H9 (cell line): Measurements from ENCODE around the gene DLX1. TPM values are rescaled to one million over a fixed set of nuclear protein-coding genes. Genes with fewer than 3 reads are reported as not detected.

Experiments used
- DNase-seq: peaks from one replicate; pipeline ENCODE4 v3.0.0-alpha.2; 2017
- H2AFZ ChIP-seq: one replicate; pipeline ENCODE4 v1.6.1; 2013; ENCODE audit warnings: mild to moderate bottlenecking, low read length, control low read depth, moderate library complexity
- H2AK5ac ChIP-seq: 2 replicates; pipeline ENCODE4 v1.6.1; 2013; ENCODE audit warnings: low read length, control low read depth, mixed read lengths; ENCODE audit not compliant: insufficient read length
- H2BK120ac ChIP-seq: one replicate; pipeline ENCODE4 v1.6.1; 2013; ENCODE audit warnings: low read depth, mild to moderate bottlenecking, low read length, control low read depth, inconsistent platforms; ENCODE audit not compliant: poor library complexity, severe bottlenecking
- H2BK12ac ChIP-seq: 2 replicates; pipeline ENCODE4 v1.6.1; 2013; ENCODE audit warnings: low read length, control low read depth, mixed read lengths, low read depth; ENCODE audit not compliant: insufficient read length
- H2BK15ac ChIP-seq: 2 replicates; pipeline ENCODE4 v1.6.1; 2013; ENCODE audit warnings: low read depth, low read length, control low read depth
- H2BK20ac ChIP-seq: one replicate; pipeline ENCODE4 v1.6.1; 2013; ENCODE audit warnings: low read depth, mild to moderate bottlenecking, low read length, control low read depth, inconsistent platforms; ENCODE audit not compliant: poor library complexity, severe bottlenecking
- H2BK5ac ChIP-seq: 2 replicates; pipeline ENCODE4 v1.6.1; 2013; ENCODE audit warnings: low read length, control low read depth, mixed read lengths; ENCODE audit not compliant: insufficient read length
- H3K14ac ChIP-seq: 2 replicates; pipeline ENCODE4 v1.6.1; 2013; ENCODE audit warnings: low read length, control low read depth; ENCODE audit not compliant: insufficient read depth
- H3K18ac ChIP-seq: 2 replicates; pipeline ENCODE4 v1.6.1; 2013; ENCODE audit warnings: low read depth, mild to moderate bottlenecking, mixed read lengths, low read length, control low read depth; ENCODE audit not compliant: insufficient read length
- H3K23ac ChIP-seq: 2 replicates; pipeline ENCODE4 v1.6.1; 2013; ENCODE audit warnings: low read length, control low read depth, mixed read lengths, low read depth; ENCODE audit not compliant: insufficient read length
- H3K23me2 ChIP-seq: 2 replicates; pipeline ENCODE4 v1.6.1; 2013; ENCODE audit warnings: low read depth, mild to moderate bottlenecking, mixed read lengths, low read length, control low read depth; ENCODE audit not compliant: insufficient read length, poor library complexity, severe bottlenecking
- H3K27ac ChIP-seq: 2 replicates; pipeline ENCODE4 v1.5.1; 2013; ENCODE audit warnings: low read length, control low read depth, mixed read lengths, low read depth; ENCODE audit not compliant: insufficient read length
- H3K27me3 ChIP-seq: 2 replicates; pipeline ENCODE4 v1.6.1; 2013; ENCODE audit warnings: low read length, control low read depth, inconsistent platforms; ENCODE audit not compliant: insufficient read depth
- H3K4ac ChIP-seq: 2 replicates; pipeline ENCODE4 v1.6.1; 2013; ENCODE audit warnings: low read depth, mild to moderate bottlenecking, control low read depth, inconsistent platforms, low read length, moderate library complexity
- H3K4me1 ChIP-seq: 2 replicates; pipeline ENCODE4 v1.6.1; 2013; ENCODE audit warnings: low read length, control low read depth, inconsistent platforms; ENCODE audit not compliant: insufficient read depth
- H3K4me2 ChIP-seq: 2 replicates; pipeline ENCODE4 v1.6.1; 2013; ENCODE audit warnings: low read length, control low read depth, mixed read lengths; ENCODE audit not compliant: insufficient read length, insufficient read depth
- H3K56ac ChIP-seq: 2 replicates; pipeline ENCODE4 v1.6.1; 2013; ENCODE audit warnings: low read depth, mild to moderate bottlenecking, mixed read lengths, low read length, control low read depth; ENCODE audit not compliant: insufficient read length
- H3K79me1 ChIP-seq: 2 replicates; pipeline ENCODE4 v1.6.1; 2013; ENCODE audit warnings: low read depth, mild to moderate bottlenecking, moderate library complexity, low read length, control low read depth, inconsistent platforms; ENCODE audit not compliant: insufficient read depth, poor library complexity, severe bottlenecking
- H3K79me2 ChIP-seq: 2 replicates; pipeline ENCODE4 v1.6.1; 2013; ENCODE audit warnings: low read length, control low read depth, inconsistent platforms; ENCODE audit not compliant: insufficient read depth
- H3K9ac ChIP-seq: 2 replicates; pipeline ENCODE4 v1.6.1; 2013; ENCODE audit warnings: low read length, control low read depth, mixed read lengths; ENCODE audit not compliant: insufficient read length; ENCODE audit errors: extremely low read depth
- H3K9me3 ChIP-seq: one replicate; pipeline ENCODE4 v1.6.1; 2013; ENCODE audit warnings: low read depth, low read length, inconsistent platforms; ENCODE audit not compliant: control insufficient read depth
- H3T11ph ChIP-seq: one replicate; pipeline ENCODE4 v1.6.1; 2013; ENCODE audit warnings: mild to moderate bottlenecking, low read length, control low read depth, inconsistent platforms
- H4K20me1 ChIP-seq: one replicate; pipeline ENCODE4 v1.6.1; 2013; ENCODE audit not compliant: control insufficient read depth, insufficient read length, insufficient read depth
- H4K5ac ChIP-seq: 2 replicates; pipeline ENCODE4 v1.6.1; 2013; ENCODE audit warnings: low read depth, mild to moderate bottlenecking, mixed read lengths, low read length, control low read depth; ENCODE audit not compliant: insufficient read length
- H4K8ac ChIP-seq: replicated peaks from 2 replicates; pipeline ENCODE4 v1.6.1; 2013; ENCODE audit warnings: low read length, control low read depth, mixed read lengths, low read depth; ENCODE audit not compliant: insufficient read length
- H4K91ac ChIP-seq: 2 replicates; pipeline ENCODE4 v1.6.1; 2013; ENCODE audit warnings: low read depth, mild to moderate bottlenecking, moderate library complexity, mixed read lengths, low read length, control low read depth; ENCODE audit not compliant: insufficient read length
- H3K27ac Mint-ChIP-seq, 3 experiments: 2 replicates in 2 of 3; 3 replicates in 1 of 3; pipeline ENCODE4 v1.8.0; 2020 to 2021; ENCODE audit warnings: mixed read lengths in 3 of 3, mild to moderate bottlenecking in 1 of 3, moderate library complexity in 1 of 3
- H3K27me3 Mint-ChIP-seq: 2 replicates; pipeline ENCODE4 v1.8.0; 2021; ENCODE audit warnings: low read depth, mild to moderate bottlenecking, moderate library complexity, mixed read lengths
- H3K36me3 Mint-ChIP-seq, 3 experiments: 2 replicates in 2 of 3; 3 replicates in 1 of 3; pipeline ENCODE4 v1.8.0; 2020 to 2021; ENCODE audit warnings: low read depth in 3 of 3, mixed read lengths in 3 of 3; ENCODE audit not compliant: insufficient read depth in 1 of 3
- H3K4me1 Mint-ChIP-seq, 2 experiments: 2 replicates each; pipeline ENCODE4 v1.8.0; 2020; ENCODE audit warnings: mixed read lengths in 2 of 2
- H3K4me3 Mint-ChIP-seq, 2 experiments: 2 replicates in 1 of 2; 3 replicates in 1 of 2; pipeline ENCODE4 v1.8.0; 2020 to 2021; ENCODE audit warnings: mild to moderate bottlenecking in 2 of 2, mixed read lengths in 2 of 2, moderate library complexity in 1 of 2
- H3K9me3 Mint-ChIP-seq, 2 experiments: 2 replicates in 1 of 2; 3 replicates in 1 of 2; pipeline ENCODE4 v1.8.0; 2020; ENCODE audit warnings: mild to moderate bottlenecking in 2 of 2, mixed read lengths in 2 of 2, moderate library complexity in 1 of 2
- WGBS: extraction: QIAGEN DNeasy Blood & Tissue Kit; methylation state at CpG from one replicate; pipeline ENCODE4 v1.1.7; 2013; ENCODE audit warnings: missing lambda C conversion rate, low lambda C conversion rate, mixed read lengths; ENCODE audit not compliant: insufficient read length; ENCODE audit errors: extremely low coverage; 5-methylcytosine and 5-hydroxymethylcytosine counted together
- total RNA-seq: library from RNA; stranded (reverse); gene quantifications from 2 replicates; pipeline ENCODE4 v1.2.1, GENCODE V29; 2021
- TF ChIP-seq, protein P1 (sequence below): fragments of 200-600 bp; sonication (generic); conservative IDR thresholded peaks from 3 replicates; pipeline ENCODE4 v1.8.0; 2021; ENCODE audit warnings: antibody characterized with exemption, mild to moderate bottlenecking

DLX1 gene
- total RNA-seq, 1 experiment from 2014 or later, result not detected

DNA sequence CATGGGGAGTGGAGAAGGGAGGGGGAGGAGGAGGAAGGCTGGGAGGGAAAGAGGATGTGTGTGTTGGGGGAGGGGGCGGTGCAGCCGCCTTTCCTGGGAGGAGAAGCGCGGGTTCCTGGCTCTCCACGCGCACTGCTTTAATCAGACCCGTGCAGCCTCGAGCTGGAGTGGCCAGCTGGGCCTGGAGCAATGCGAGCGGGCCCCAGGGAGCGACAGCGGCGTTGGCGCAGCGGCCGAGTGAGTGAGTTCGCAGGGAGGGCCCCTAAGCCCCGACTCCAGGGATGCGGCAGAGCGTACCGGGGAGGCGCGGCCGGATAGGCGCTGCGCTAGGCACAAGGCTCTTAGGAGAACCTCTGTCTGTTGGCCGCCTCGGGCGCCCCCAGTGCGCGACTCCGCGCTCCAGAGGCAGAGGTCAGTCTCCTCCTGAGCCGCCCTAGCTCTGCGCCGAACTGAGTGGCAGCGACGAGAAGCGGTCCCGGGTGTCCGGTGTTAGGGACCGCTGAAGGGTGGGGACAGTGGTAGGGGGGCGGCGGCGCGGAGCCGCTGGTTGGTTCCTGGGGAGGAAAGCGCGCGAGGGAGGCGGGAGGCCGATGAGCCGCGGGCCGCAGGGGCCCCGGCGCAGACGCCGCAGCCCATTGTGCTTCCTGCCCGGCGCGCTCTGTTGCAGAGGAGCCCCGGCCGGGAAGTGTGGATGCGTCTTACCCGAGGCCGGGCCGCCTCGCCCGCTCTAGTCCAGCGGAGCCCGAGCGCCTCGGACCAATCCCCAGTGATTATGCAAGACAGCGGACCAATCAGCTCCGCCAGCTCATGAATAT is 455 bp upstream of the DLX1 start:
- Mint-ChIP-seq H3K4me1 (peaks cover 47 to 70% of the 10 kb centered on the region in 2 experiments), H3K27me3 (peaks cover 100% of the 10 kb centered on the region)

More for the DNA sequence above, 455 bp upstream of the DLX1 start:
- H2AFZ ChIP-seq, result no peak overlapping the region
- no peak overlapping the region for H3T11ph ChIP-seq
- no peak overlapping the region for H4K8ac ChIP-seq
- H3K14ac ChIP-seq, result no peak overlapping the region
- H4K91ac ChIP-seq, result no peak overlapping the region
- no peak overlapping the region for H3K23ac ChIP-seq
- H3K27me3 ChIP-seq, result peaks cover 91% of the 10 kb centered on the region
- WGBS, result no CpG with 5 or more reads among the region's 76 CpGs
- H2BK120ac ChIP-seq, result no peak overlapping the region
- H3K27ac ChIP-seq, result no peak overlapping the region
- TF ChIP-seq, protein P1, sequence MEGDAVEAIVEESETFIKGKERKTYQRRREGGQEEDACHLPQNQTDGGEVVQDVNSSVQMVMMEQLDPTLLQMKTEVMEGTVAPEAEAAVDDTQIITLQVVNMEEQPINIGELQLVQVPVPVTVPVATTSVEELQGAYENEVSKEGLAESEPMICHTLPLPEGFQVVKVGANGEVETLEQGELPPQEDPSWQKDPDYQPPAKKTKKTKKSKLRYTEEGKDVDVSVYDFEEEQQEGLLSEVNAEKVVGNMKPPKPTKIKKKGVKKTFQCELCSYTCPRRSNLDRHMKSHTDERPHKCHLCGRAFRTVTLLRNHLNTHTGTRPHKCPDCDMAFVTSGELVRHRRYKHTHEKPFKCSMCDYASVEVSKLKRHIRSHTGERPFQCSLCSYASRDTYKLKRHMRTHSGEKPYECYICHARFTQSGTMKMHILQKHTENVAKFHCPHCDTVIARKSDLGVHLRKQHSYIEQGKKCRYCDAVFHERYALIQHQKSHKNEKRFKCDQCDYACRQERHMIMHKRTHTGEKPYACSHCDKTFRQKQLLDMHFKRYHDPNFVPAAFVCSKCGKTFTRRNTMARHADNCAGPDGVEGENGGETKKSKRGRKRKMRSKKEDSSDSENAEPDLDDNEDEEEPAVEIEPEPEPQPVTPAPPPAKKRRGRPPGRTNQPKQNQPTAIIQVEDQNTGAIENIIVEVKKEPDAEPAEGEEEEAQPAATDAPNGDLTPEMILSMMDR, result no peak
- H3K18ac ChIP-seq, result no peak overlapping the region
- H2BK20ac ChIP-seq, result no peak overlapping the region
- no peak overlapping the region for H3K4ac ChIP-seq
- H4K5ac ChIP-seq, result no peak overlapping the region
- Mint-ChIP-seq H3K4me3 (peak overlapping the region; percentile 62 to 95), H3K27ac (no peak overlapping the region), H3K36me3 (no peaks in the 10 kb centered on the region; a peak in 2 of 7 replicates), H3K9me3 (peaks cover 2 to 9% of the 10 kb centered on the region in 2 experiments; a peak in 3 of 5 replicates)
- H2BK12ac ChIP-seq, result no peak overlapping the region
- H3K56ac ChIP-seq, result no peak overlapping the region
- H2BK15ac ChIP-seq, result no peak overlapping the region
- H3K4me2 ChIP-seq, result peak overlapping the region; percentile 57
- H4K20me1 ChIP-seq, result no peaks in the 10 kb centered on the region
- no peaks in the 10 kb centered on the region for H3K79me1 ChIP-seq
- no peak overlapping the region for H2BK5ac ChIP-seq
- peaks cover 16% of the 10 kb centered on the region for H3K23me2 ChIP-seq
- H3K9ac ChIP-seq, result no peak overlapping the region
- DNase-seq, result peak; percentile 95
- no peaks in the 10 kb centered on the region for H3K79me2 ChIP-seq
- no peak overlapping the region for H2AK5ac ChIP-seq
- no peaks in the 10 kb centered on the region for H3K9me3 ChIP-seq
- peaks cover 2% of the 10 kb centered on the region; the same call in 1 of the 2 replicates for H3K4me1 ChIP-seq
